Activated T-cell treated with anti-CD3 and anti-CD28 coated beads, Interleukin-2, amount 50 U/mL, for 4 hours (primary cell): Measurements from ENCODE around the gene PCBP2. TPM values are rescaled to one million over a fixed set of nuclear protein-coding genes. Genes with fewer than 3 reads are reported as not detected.

Experiments
- ATAC-seq, 2 donors: fragments of 200-7000 bp; cut with Tn5 transposase; one replicate each; pipeline ENCODE4 v1.10.0; 2021
- DNase-seq: peaks from one replicate; pipeline ENCODE4 v3.0.0-alpha.2; 2020
- H3K27me3 Mint-ChIP-seq: one replicate; pipeline ENCODE4 v1.8.0; 2021; ENCODE audit warnings: low read depth, mixed read lengths
- H3K36me3 Mint-ChIP-seq: one replicate; pipeline ENCODE4 v1.8.0; 2022; ENCODE audit warnings: mixed read lengths; ENCODE audit not compliant: insufficient read depth
- H3K4me1 Mint-ChIP-seq: one replicate; pipeline ENCODE4 v1.8.0; 2021; ENCODE audit warnings: low read depth, mixed read lengths
- H3K4me3 Mint-ChIP-seq: one replicate; pipeline ENCODE4 v1.8.0; 2021; ENCODE audit warnings: mild to moderate bottlenecking, moderate library complexity, mixed read lengths
- H3K9me3 Mint-ChIP-seq: one replicate; pipeline ENCODE4 v1.8.0; 2021; ENCODE audit warnings: mixed read lengths
- total RNA-seq, 3 donors: library from RNA; stranded (reverse); gene quantifications; one replicate each; pipeline ENCODE4 v1.2.1, GENCODE V29; 2021

PCBP2 gene
- total RNA-seq, 3 donors from 2014 or later: 1,031 to 1,084 (median 1,084) TPM

GRCh38 chr12:53454707-53455106 lies 2.8 kb downstream of the PCBP2 start:
- peaks cover 37% of the 10 kb centered on the region for H3K4me1 Mint-ChIP-seq
- no peaks in the 10 kb centered on the region for H3K9me3 Mint-ChIP-seq
- no peaks in the 10 kb centered on the region for H3K27me3 Mint-ChIP-seq
- ATAC-seq (no peak), DNase-seq (no peak)
- peak overlapping the region; percentile 92 for H3K4me3 Mint-ChIP-seq
- peaks cover 46% of the 10 kb centered on the region for H3K36me3 Mint-ChIP-seq

GRCh38 chr12:53456654-53457366 lies 4.9 kb downstream of the PCBP2 start:
- DNase-seq (no peak), ATAC-seq (no peak)
- Mint-ChIP-seq H3K9me3 (no peaks in the 10 kb centered on the region), H3K4me1 (peaks cover 45% of the 10 kb centered on the region), H3K27me3 (no peaks in the 10 kb centered on the region), H3K4me3 (no peak overlapping the region), H3K36me3 (peaks cover 62% of the 10 kb centered on the region)

- H3K4me3 Mint-ChIP-seq: no peak overlapping the region
- DNase-seq (no peak), ATAC-seq (no peak)
- H3K36me3 Mint-ChIP-seq: peaks cover 68% of the 10 kb centered on the region
- no peaks in the 10 kb centered on the region for H3K27me3 Mint-ChIP-seq
- H3K4me1 Mint-ChIP-seq: peaks cover 49% of the 10 kb centered on the region
- H3K9me3 Mint-ChIP-seq: no peaks in the 10 kb centered on the region
These were observed 7.2 kb downstream of the PCBP2 start for GRCh38 chr12:53459097-53459496.

- no peaks in the 10 kb centered on the region for H3K27me3 Mint-ChIP-seq
- DNase-seq (no peak), ATAC-seq (no peak)
- H3K4me1 Mint-ChIP-seq: peaks cover 42% of the 10 kb centered on the region
- no peaks in the 10 kb centered on the region for H3K9me3 Mint-ChIP-seq
- peaks cover 67% of the 10 kb centered on the region for H3K36me3 Mint-ChIP-seq
- no peak overlapping the region for H3K4me3 Mint-ChIP-seq
These were observed 9.2 kb downstream of the PCBP2 start for GRCh38 chr12:53461059-53461458.

- no peak overlapping the region for H3K4me3 Mint-ChIP-seq
- no peaks in the 10 kb centered on the region for H3K9me3 Mint-ChIP-seq
- H3K4me1 Mint-ChIP-seq: peaks cover 41% of the 10 kb centered on the region
- no peaks in the 10 kb centered on the region for H3K27me3 Mint-ChIP-seq
- H3K36me3 Mint-ChIP-seq: peaks cover 70% of the 10 kb centered on the region
- DNase-seq (no peak), ATAC-seq (no peak)
These were observed 9.7 kb downstream of the PCBP2 start for GRCh38 chr12:53461591-53461990.

- Mint-ChIP-seq H3K36me3 (peaks cover 75% of the 10 kb centered on the region), H3K4me3 (no peak overlapping the region), H3K4me1 (peaks cover 44% of the 10 kb centered on the region), H3K27me3 (no peaks in the 10 kb centered on the region), H3K9me3 (no peaks in the 10 kb centered on the region)
- ATAC-seq (no peak), DNase-seq (no peak)
These were observed 11.0 kb downstream of the PCBP2 start for GRCh38 chr12:53462935-53463334.

- Mint-ChIP-seq H3K27me3 (no peaks in the 10 kb centered on the region), H3K4me1 (peaks cover 42% of the 10 kb centered on the region), H3K9me3 (no peaks in the 10 kb centered on the region), H3K36me3 (peaks cover 73% of the 10 kb centered on the region), H3K4me3 (no peak overlapping the region)
- peak in 1 of 2 donors; percentile 27 for ATAC-seq
- no peak for DNase-seq
These were observed 12.1 kb downstream of the PCBP2 start for GRCh38 chr12:53463802-53464560.

GRCh38 chr12:53464685-53465418 lies 12.9 kb downstream of the PCBP2 start:
- Mint-ChIP-seq H3K36me3 (peaks cover 67% of the 10 kb centered on the region), H3K4me1 (peaks cover 39% of the 10 kb centered on the region), H3K9me3 (no peaks in the 10 kb centered on the region), H3K27me3 (no peaks in the 10 kb centered on the region), H3K4me3 (no peak overlapping the region)
- ATAC-seq (no peak), DNase-seq (no peak)

- H3K36me3 Mint-ChIP-seq: peaks cover 60% of the 10 kb centered on the region
- no peak for DNase-seq
- ATAC-seq: no peak
- peaks cover 35% of the 10 kb centered on the region for H3K4me1 Mint-ChIP-seq
- H3K4me3 Mint-ChIP-seq: no peak overlapping the region
- H3K27me3 Mint-ChIP-seq: no peaks in the 10 kb centered on the region
- no peaks in the 10 kb centered on the region for H3K9me3 Mint-ChIP-seq
These were observed 13.8 kb downstream of the PCBP2 start for GRCh38 chr12:53465679-53466078.

- Mint-ChIP-seq H3K27me3 (no peaks in the 10 kb centered on the region), H3K4me3 (no peak overlapping the region), H3K36me3 (peaks cover 59% of the 10 kb centered on the region), H3K4me1 (peaks cover 34% of the 10 kb centered on the region), H3K9me3 (no peaks in the 10 kb centered on the region)
- DNase-seq (no peak), ATAC-seq (no peak)
These were observed 14.7 kb downstream of the PCBP2 start for GRCh38 chr12:53466640-53467039.

- Mint-ChIP-seq H3K27me3 (no peaks in the 10 kb centered on the region), H3K4me3 (no peak overlapping the region), H3K36me3 (peaks cover 58% of the 10 kb centered on the region), H3K4me1 (peaks cover 38% of the 10 kb centered on the region), H3K9me3 (no peaks in the 10 kb centered on the region)
- ATAC-seq (no peak), DNase-seq (no peak)
These were observed 15.2 kb downstream of the PCBP2 start for GRCh38 chr12:53467082-53467481.

- Mint-ChIP-seq H3K36me3 (peaks cover 57% of the 10 kb centered on the region), H3K4me1 (peaks cover 42% of the 10 kb centered on the region)
These were observed 16.0 kb downstream of the PCBP2 start for GRCh38 chr12:53467880-53468279.

GRCh38 chr12:53468282-53468681 lies 16.4 kb downstream of the PCBP2 start:
- no peak overlapping the region for H3K4me3 Mint-ChIP-seq
- ATAC-seq: no peak
- peaks cover 55% of the 10 kb centered on the region for H3K36me3 Mint-ChIP-seq
- no peaks in the 10 kb centered on the region for H3K27me3 Mint-ChIP-seq
- no peaks in the 10 kb centered on the region for H3K9me3 Mint-ChIP-seq
- peaks cover 41% of the 10 kb centered on the region for H3K4me1 Mint-ChIP-seq
- no peak for DNase-seq

More at GRCh38 chr12:53467880-53468279, 16.0 kb downstream of the PCBP2 start:
- no peaks in the 10 kb centered on the region for H3K27me3 Mint-ChIP-seq
- ATAC-seq (no peak), DNase-seq (no peak)
- H3K4me3 Mint-ChIP-seq: no peak overlapping the region
- H3K9me3 Mint-ChIP-seq: no peaks in the 10 kb centered on the region

GRCh38 chr12:53472056-53472582 lies 20.2 kb downstream of the PCBP2 start:
- peaks cover 50% of the 10 kb centered on the region for H3K4me1 Mint-ChIP-seq
- H3K9me3 Mint-ChIP-seq: no peaks in the 10 kb centered on the region
- peak overlapping the region; percentile 33 for H3K4me3 Mint-ChIP-seq
- H3K36me3 Mint-ChIP-seq: peaks cover 45% of the 10 kb centered on the region
- no peaks in the 10 kb centered on the region for H3K27me3 Mint-ChIP-seq
- ATAC-seq (no peak), DNase-seq (no peak)
